Astrocyte (in vitro differentiated cells and primary cell): ENCODE results near the gene NAP1L4.

Experiments used
- EZH2 ChIP-seq: IDR thresholded peaks from 2 replicates; pipeline ENCODE4 v1.6.1; 2012; ENCODE audit warnings: mild to moderate bottlenecking, low read length, inconsistent platforms; ENCODE audit not compliant: insufficient read depth
- TF ChIP-seq, protein P1 (sequence below): IDR thresholded peaks from 2 replicates; pipeline ENCODE4 v1.5.1; 2011; ENCODE audit warnings: low read depth, mild to moderate bottlenecking, inconsistent platforms, low read length, moderate library complexity; ENCODE audit not compliant: insufficient read depth

DNA sequence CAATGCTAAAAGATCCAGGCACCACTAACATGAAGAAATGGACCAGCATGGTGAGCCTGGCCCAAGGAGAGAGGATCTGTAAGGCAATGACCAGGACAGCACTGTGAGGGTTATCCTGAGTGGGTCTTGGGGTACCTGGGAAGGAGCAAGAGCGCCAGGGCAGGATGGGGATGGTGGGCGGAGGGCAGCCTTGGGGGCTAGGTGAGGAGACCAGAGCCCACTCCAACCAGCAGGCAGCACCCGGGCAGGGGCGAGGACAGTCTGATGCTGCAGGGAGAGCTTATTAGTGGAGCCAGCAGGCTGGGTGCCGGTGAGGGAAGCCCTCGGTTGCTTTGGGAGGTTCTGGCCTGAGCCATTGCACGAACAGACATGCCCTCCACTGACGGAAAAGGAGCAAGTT lies 10.7 kb upstream of the NAP1L4 start:
- TF ChIP-seq, protein P1, sequence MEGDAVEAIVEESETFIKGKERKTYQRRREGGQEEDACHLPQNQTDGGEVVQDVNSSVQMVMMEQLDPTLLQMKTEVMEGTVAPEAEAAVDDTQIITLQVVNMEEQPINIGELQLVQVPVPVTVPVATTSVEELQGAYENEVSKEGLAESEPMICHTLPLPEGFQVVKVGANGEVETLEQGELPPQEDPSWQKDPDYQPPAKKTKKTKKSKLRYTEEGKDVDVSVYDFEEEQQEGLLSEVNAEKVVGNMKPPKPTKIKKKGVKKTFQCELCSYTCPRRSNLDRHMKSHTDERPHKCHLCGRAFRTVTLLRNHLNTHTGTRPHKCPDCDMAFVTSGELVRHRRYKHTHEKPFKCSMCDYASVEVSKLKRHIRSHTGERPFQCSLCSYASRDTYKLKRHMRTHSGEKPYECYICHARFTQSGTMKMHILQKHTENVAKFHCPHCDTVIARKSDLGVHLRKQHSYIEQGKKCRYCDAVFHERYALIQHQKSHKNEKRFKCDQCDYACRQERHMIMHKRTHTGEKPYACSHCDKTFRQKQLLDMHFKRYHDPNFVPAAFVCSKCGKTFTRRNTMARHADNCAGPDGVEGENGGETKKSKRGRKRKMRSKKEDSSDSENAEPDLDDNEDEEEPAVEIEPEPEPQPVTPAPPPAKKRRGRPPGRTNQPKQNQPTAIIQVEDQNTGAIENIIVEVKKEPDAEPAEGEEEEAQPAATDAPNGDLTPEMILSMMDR = no peak
- TF ChIP-seq EZH2 = no peak
